Left lung (tissue), 10 donors: ENCODE measurements around the gene GFAP. TPM values are rescaled to one million over a fixed set of nuclear protein-coding genes. Genes with fewer than 3 reads are reported as not detected.

Experiments used
- ATAC-seq: fragments of 200-7000 bp; cut with Tn5 transposase; one replicate; pipeline ENCODE4 v1.9.1; 2020; ENCODE audit warnings: moderate library complexity
- DNase-seq, 4 donors: peaks; one replicate each; pipeline ENCODE4 v3.0.0-alpha.2; 2013 to 2020
- H3K27ac ChIP-seq, 2 donors: fragments of 200-600 bp; sonication (generic) in 1 of 2; one replicate each; pipeline versions ENCODE4 v1.5.0 to v1.8.0; 2020 to 2021
- H3K27me3 ChIP-seq, 2 donors: fragments of 200-600 bp; sonication (generic) in 1 of 2; one replicate each; pipeline versions ENCODE4 v1.5.0 to v1.8.0; 2020 to 2021
- H3K36me3 ChIP-seq, 2 donors: fragments of 200-600 bp; sonication (generic) in 1 of 2; one replicate each; pipeline versions ENCODE4 v1.5.0 to v1.8.0; 2020 to 2021
- H3K4me1 ChIP-seq, 2 donors: fragments of 200-600 bp; one replicate each; pipeline ENCODE4 v1.8.0; 2021
- H3K4me3 ChIP-seq, 2 donors: fragments of 200-600 bp; sonication (generic) in 1 of 2; one replicate each; pipeline versions ENCODE4 v1.5.0 to v1.8.0; 2020 to 2021; ENCODE audit warnings: mild to moderate bottlenecking in 1 of 2
- H3K9me3 ChIP-seq, 2 donors: fragments of 200-600 bp; sonication (generic) in 1 of 2; one replicate each; pipeline versions ENCODE4 v1.5.0 to v1.8.0; 2020 to 2021
- intact Hi-C, 2 donors: fragments of 100-400 bp; cut with DNase I; formaldehyde crosslinking; loops; one replicate each; pipeline versions ENCODE4 v1.11.2 to v1.14.2; 2022
- polyA plus RNA-seq, 6 donors: library from polyadenylated mRNA; unstranded; fragments of 120-200 nt; gene quantifications; one replicate each; pipeline ENCODE4 v1.2.1, GENCODE V29; 2013; ENCODE audit not compliant: insufficient read length in 6 of 6
- total RNA-seq, 2 donors: library from RNA; stranded (reverse); fragmentation: NEBNext Ultra II Directional; extraction: Animal tissue kit (Norgen Biotek cat#: 25700); gene quantifications; one replicate each; pipeline ENCODE4 v1.2.1, GENCODE V29; 2021
- TF ChIP-seq, protein P1 (sequence below), 2 donors: fragments of 200-600 bp; sonication (generic) in 1 of 2; IDR thresholded peaks; one replicate each; pipeline versions ENCODE4 v1.5.0 to v1.8.0; 2021; ENCODE audit warnings: antibody characterized with exemption in 2 of 2
- donor health status: DM: no; HTN: yes; CAD: no.
- donor health status: DM: no; HTN: no; CAD: no.

The GFAP gene
- total and polyA plus RNA-seq, 8 donors, result 0.14 to 1.1 (median 0.45) TPM; not detected in 2

- no peak for ATAC-seq
Observed at GRCh38 chr17:44905006-44906000, 10.0 kb downstream of the GFAP start.

GRCh38 chr17:44904001-44904984 is 11.0 kb downstream of the GFAP start:
- ATAC-seq (no peak), DNase-seq (no peak)
- no peaks in the 10 kb centered on the region for H3K36me3 ChIP-seq
- peaks cover 0 to 4% of the 10 kb centered on the region in 2 donors for H3K27me3 ChIP-seq
- H3K9me3 ChIP-seq, result no peaks in the 10 kb centered on the region
- no peak overlapping the region for H3K27ac ChIP-seq
- H3K4me3 ChIP-seq, result no peak overlapping the region
- H3K4me1 ChIP-seq, result peaks cover 0 to 44% of the 10 kb centered on the region in 2 donors
- intact Hi-C loops, result no loop called here
- TF ChIP-seq, protein P1, sequence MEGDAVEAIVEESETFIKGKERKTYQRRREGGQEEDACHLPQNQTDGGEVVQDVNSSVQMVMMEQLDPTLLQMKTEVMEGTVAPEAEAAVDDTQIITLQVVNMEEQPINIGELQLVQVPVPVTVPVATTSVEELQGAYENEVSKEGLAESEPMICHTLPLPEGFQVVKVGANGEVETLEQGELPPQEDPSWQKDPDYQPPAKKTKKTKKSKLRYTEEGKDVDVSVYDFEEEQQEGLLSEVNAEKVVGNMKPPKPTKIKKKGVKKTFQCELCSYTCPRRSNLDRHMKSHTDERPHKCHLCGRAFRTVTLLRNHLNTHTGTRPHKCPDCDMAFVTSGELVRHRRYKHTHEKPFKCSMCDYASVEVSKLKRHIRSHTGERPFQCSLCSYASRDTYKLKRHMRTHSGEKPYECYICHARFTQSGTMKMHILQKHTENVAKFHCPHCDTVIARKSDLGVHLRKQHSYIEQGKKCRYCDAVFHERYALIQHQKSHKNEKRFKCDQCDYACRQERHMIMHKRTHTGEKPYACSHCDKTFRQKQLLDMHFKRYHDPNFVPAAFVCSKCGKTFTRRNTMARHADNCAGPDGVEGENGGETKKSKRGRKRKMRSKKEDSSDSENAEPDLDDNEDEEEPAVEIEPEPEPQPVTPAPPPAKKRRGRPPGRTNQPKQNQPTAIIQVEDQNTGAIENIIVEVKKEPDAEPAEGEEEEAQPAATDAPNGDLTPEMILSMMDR (IDR thresholded peaks at IDR 0.05), result no peak

More at GRCh38 chr17:44905006-44906000, 10.0 kb downstream of the GFAP start:
- peaks cover 0 to 4% of the 10 kb centered on the region in 2 donors for H3K27me3 ChIP-seq
- TF ChIP-seq, protein P1 (IDR thresholded peaks at IDR 0.05), result no peak
- no peaks in the 10 kb centered on the region for H3K9me3 ChIP-seq
- H3K4me3 ChIP-seq, result no peak overlapping the region
- peaks cover 0 to 38% of the 10 kb centered on the region in 2 donors for H3K4me1 ChIP-seq
- DNase-seq, result no peak
- intact Hi-C loops, result no loop called here
- H3K36me3 ChIP-seq, result no peaks in the 10 kb centered on the region
- no peak overlapping the region for H3K27ac ChIP-seq

- Histone ChIP-seq H3K4me3 (no peak overlapping the region), H3K36me3 (no peaks in the 10 kb centered on the region), H3K27ac (no peak overlapping the region), H3K9me3 (no peaks in the 10 kb centered on the region), H3K27me3 (no peaks in the 10 kb centered on the region), H3K4me1 (peaks cover 4 to 51% of the 10 kb centered on the region in 2 donors)
- TF ChIP-seq, protein P1 (IDR thresholded peaks at IDR 0.05), result no peak
- intact Hi-C loops, result no loop called here
- no peak for ATAC-seq
- no peak for DNase-seq
Observed at GRCh38 chr17:44903012-44903685, 12.2 kb downstream of the GFAP start.

DNA sequence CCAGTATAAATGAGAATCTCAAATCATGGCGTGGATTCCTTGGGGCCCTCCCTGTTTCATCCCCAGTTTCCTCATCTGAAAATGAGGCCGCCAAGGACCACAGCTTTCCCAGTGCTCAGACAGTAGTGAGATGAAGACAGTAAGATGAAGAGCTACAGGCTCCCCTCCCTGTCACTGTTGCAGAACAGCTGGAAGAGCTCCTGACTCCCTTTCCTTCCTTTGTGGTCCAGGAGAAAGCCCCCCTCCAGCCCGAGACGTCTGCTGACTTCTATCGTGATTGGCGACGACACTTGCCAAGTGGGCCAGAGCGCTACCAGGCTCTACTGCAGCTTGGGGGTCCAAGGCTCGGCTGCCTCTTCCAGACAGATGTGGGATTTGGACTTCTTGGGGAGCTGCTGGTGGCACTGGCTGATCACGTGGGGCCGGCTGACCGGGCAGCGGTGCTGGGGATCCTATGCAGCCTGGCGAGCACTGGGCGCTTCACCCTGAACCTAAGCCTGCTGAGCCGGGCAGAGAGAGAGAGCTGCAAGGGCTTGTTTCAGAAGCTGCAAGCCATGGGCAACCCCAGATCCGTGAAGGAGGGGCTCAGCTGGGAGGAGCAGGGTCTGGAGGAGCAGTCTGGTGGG is 13.1 kb downstream of the GFAP start:
- H3K4me1 ChIP-seq, result peaks cover 6 to 60% of the 10 kb centered on the region in 2 donors

More for the DNA sequence above, 13.1 kb downstream of the GFAP start:
- H3K27me3 ChIP-seq, result no peaks in the 10 kb centered on the region
- no peaks in the 10 kb centered on the region for H3K36me3 ChIP-seq
- no peak for ATAC-seq
- intact Hi-C loops, result no loop called here
- H3K4me3 ChIP-seq, result no peak overlapping the region
- no peaks in the 10 kb centered on the region for H3K9me3 ChIP-seq
- TF ChIP-seq, protein P1 (IDR thresholded peaks at IDR 0.05), result no peak
- no peak overlapping the region for H3K27ac ChIP-seq
- no peak for DNase-seq
